ENCODE data around the gene TMTC1. TPM values are rescaled to one million over a fixed set of nuclear protein-coding genes. Genes with fewer than 3 reads are reported as not detected.

Gene TMTC1
- total RNA-seq, 2 experiments from 2014 or later = not detected

DNA sequence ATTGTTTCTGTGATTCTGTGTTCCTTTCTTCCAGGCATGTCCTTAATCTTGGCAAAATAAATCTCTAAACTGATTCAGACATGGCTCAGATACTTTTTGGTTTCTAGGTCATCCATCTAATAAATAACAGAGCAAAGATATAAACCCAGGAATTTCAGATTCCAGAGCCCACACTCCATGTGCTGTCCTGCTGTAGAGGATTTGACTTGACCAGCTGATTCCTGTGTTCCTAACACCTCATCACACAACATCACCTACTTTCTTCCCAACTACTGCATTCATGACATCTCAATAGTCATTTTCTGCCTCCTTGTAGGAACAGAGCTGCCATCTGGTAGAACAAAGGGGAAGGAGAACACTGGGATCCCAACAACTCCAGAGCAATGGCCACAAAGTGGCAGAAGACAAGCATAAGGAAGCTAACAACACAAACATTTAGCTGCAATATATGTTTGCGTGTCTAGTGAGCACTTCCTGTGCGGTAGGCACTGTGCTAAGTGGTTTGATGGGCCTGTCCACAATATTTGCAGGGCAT lies 194.4 kb downstream of the TMTC1 start:
- TF ChIP-seq, protein P1, sequence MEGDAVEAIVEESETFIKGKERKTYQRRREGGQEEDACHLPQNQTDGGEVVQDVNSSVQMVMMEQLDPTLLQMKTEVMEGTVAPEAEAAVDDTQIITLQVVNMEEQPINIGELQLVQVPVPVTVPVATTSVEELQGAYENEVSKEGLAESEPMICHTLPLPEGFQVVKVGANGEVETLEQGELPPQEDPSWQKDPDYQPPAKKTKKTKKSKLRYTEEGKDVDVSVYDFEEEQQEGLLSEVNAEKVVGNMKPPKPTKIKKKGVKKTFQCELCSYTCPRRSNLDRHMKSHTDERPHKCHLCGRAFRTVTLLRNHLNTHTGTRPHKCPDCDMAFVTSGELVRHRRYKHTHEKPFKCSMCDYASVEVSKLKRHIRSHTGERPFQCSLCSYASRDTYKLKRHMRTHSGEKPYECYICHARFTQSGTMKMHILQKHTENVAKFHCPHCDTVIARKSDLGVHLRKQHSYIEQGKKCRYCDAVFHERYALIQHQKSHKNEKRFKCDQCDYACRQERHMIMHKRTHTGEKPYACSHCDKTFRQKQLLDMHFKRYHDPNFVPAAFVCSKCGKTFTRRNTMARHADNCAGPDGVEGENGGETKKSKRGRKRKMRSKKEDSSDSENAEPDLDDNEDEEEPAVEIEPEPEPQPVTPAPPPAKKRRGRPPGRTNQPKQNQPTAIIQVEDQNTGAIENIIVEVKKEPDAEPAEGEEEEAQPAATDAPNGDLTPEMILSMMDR (IDR thresholded peaks at IDR 0.05) = no peak
- Histone ChIP-seq H3K36me3 (ENCODE audit: insufficient read depth, low read length) (no peaks in the 10 kb centered on the region), H3K27me3 (ENCODE audit: control insufficient read depth in 1 of 2, insufficient read depth in 2 of 2, low read length in 2 of 2) (peaks cover 0 to 5% of the 10 kb centered on the region in 2 experiments), H3K27ac (ENCODE audit: low read depth in 1 of 2, low read length in 2 of 2) (no peak overlapping the region), H3K4me1 (ENCODE audit: insufficient read depth, low read length) (no peaks in the 10 kb centered on the region), H3K9me3 (ENCODE audit: control insufficient read depth in 1 of 2, insufficient read depth in 1 of 2, low read length in 2 of 2) (no peaks in the 10 kb centered on the region), H3K4me3 (ENCODE audit: low read length) (no peak overlapping the region)
- ATAC-seq (ENCODE audit: poor library complexity) (no peak), DNase-seq (no peak)
- POLR2A ChIA-PET = no interaction called here
- Mint-ChIP-seq H3K4me3 (no peak overlapping the region), H3K9me3 (no peaks in the 10 kb centered on the region), H3K4me1 (ENCODE audit: low read depth) (no peaks in the 10 kb centered on the region), H3K27ac (no peak overlapping the region), H3K27me3 (peaks cover 8% of the 10 kb centered on the region), H3K36me3 (ENCODE audit: low read depth) (no peaks in the 10 kb centered on the region)
- CTCF ChIA-PET = no interaction called here
- intact Hi-C loops (cut with DNase I, micrococcal nuclease) = no loop called here

DNA sequence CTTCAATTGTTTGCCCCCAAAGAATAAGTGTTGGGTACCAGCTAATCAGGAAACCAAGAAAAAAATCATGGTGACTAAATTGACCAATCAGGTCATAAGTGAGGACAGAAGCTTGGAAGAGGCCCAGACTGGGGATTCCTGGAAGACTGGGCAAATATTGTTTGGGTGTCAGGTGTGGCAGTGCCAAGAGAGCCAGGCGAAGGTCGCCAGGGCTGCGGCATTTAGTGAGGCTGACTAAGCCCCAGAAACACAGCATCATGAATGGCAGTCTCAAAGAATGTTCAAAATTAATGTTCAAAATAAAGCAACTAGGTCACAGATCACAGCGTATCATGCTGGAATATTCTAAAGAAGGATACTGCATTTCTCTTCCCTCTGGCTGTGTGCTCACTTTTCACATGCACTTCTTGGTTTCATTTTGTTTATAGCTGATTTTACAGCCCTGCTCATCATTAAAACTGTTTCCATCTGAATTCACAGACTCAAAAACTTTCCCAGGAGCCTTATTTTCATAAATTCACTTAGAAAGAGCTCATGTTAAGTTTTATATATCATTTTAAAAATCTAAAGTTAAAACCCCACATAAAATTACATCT lies 201.0 kb downstream of the TMTC1 start:
- TF ChIP-seq, protein P1 (IDR thresholded peaks at IDR 0.05) = no peak
- intact Hi-C loops (cut with DNase I, micrococcal nuclease) = no loop called here
- Mint-ChIP-seq H3K4me3 (no peak overlapping the region), H3K36me3 (ENCODE audit: low read depth) (no peaks in the 10 kb centered on the region), H3K27ac (no peak overlapping the region), H3K27me3 (peaks cover 7% of the 10 kb centered on the region), H3K4me1 (ENCODE audit: low read depth) (no peaks in the 10 kb centered on the region), H3K9me3 (no peaks in the 10 kb centered on the region)
- CTCF ChIA-PET = no interaction called here
- no peak for ATAC-seq (ENCODE audit: poor library complexity)
- no peak overlapping the region for H3K27ac ChIP-seq (ENCODE audit: low read depth in 1 of 2, low read length in 2 of 2)
- no peaks in the 10 kb centered on the region for H3K4me1 ChIP-seq (ENCODE audit: insufficient read depth, low read length)
- POLR2A ChIA-PET = no interaction called here
- DNase-seq = no peak
- no peaks in the 10 kb centered on the region for H3K27me3 ChIP-seq (ENCODE audit: control insufficient read depth in 1 of 2, insufficient read depth in 2 of 2, low read length in 2 of 2)
- no peaks in the 10 kb centered on the region for H3K9me3 ChIP-seq (ENCODE audit: control insufficient read depth in 1 of 2, insufficient read depth in 1 of 2, low read length in 2 of 2)
- H3K4me3 ChIP-seq (ENCODE audit: low read length) = no peak overlapping the region
- no peaks in the 10 kb centered on the region for H3K36me3 ChIP-seq (ENCODE audit: insufficient read depth, low read length)

DNA sequence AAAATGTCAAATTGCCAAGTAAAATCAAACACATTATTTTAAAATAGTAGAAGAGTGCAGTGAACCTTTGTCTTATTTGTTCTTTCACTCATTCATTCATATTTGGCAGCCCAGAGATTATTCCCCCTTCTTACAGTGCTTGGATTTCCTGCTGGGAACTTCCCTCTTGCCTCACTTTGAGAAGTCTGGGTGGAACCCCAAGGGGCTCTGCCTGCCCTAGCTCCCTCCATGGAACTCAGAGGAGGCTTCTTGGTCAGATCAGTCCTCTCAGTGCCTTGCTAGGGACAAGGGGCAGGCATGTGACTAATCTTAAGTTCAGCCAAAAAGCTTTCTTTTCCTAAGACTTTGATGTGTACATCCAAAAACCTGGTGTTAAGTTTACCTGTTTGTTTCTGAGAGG lies 201.6 kb downstream of the TMTC1 start:
- no peaks in the 10 kb centered on the region for H3K9me3 Mint-ChIP-seq
- ATAC-seq (ENCODE audit: poor library complexity) = no peak
- POLR2A ChIA-PET = no interaction called here

More for the DNA sequence above, 201.6 kb downstream of the TMTC1 start:
- H3K9me3 ChIP-seq (ENCODE audit: control insufficient read depth in 1 of 2, insufficient read depth in 1 of 2, low read length in 2 of 2) = no peaks in the 10 kb centered on the region
- TF ChIP-seq, protein P1 (IDR thresholded peaks at IDR 0.05) = no peak
- CTCF ChIA-PET = no interaction called here
- H3K4me1 ChIP-seq (ENCODE audit: insufficient read depth, low read length) = no peaks in the 10 kb centered on the region
- Mint-ChIP-seq H3K27me3 (peaks cover 7% of the 10 kb centered on the region), H3K4me1 (ENCODE audit: low read depth) (no peaks in the 10 kb centered on the region), H3K4me3 (no peak overlapping the region), H3K36me3 (ENCODE audit: low read depth) (no peaks in the 10 kb centered on the region), H3K27ac (no peak overlapping the region)
- no peak overlapping the region for H3K4me3 ChIP-seq (ENCODE audit: low read length)
- intact Hi-C loops (cut with DNase I, micrococcal nuclease) = no loop called here
- no peaks in the 10 kb centered on the region for H3K27me3 ChIP-seq (ENCODE audit: control insufficient read depth in 1 of 2, insufficient read depth in 2 of 2, low read length in 2 of 2)
- DNase-seq = no peak
- no peak overlapping the region for H3K27ac ChIP-seq (ENCODE audit: low read depth in 1 of 2, low read length in 2 of 2)
- H3K36me3 ChIP-seq (ENCODE audit: insufficient read depth, low read length) = no peaks in the 10 kb centered on the region

Data from CD4-positive, alpha-beta T cell (primary cell).